ENCODE data around the gene TIMP4. TPM values are rescaled to one million over a fixed set of nuclear protein-coding genes. Genes with fewer than 3 reads are reported as not detected.

TIMP4 gene
- 1 to 10 TPM; 1.1 to 7.9 (median 5.1) TPM for total RNA-seq

- TF ChIP-seq, protein P1, sequence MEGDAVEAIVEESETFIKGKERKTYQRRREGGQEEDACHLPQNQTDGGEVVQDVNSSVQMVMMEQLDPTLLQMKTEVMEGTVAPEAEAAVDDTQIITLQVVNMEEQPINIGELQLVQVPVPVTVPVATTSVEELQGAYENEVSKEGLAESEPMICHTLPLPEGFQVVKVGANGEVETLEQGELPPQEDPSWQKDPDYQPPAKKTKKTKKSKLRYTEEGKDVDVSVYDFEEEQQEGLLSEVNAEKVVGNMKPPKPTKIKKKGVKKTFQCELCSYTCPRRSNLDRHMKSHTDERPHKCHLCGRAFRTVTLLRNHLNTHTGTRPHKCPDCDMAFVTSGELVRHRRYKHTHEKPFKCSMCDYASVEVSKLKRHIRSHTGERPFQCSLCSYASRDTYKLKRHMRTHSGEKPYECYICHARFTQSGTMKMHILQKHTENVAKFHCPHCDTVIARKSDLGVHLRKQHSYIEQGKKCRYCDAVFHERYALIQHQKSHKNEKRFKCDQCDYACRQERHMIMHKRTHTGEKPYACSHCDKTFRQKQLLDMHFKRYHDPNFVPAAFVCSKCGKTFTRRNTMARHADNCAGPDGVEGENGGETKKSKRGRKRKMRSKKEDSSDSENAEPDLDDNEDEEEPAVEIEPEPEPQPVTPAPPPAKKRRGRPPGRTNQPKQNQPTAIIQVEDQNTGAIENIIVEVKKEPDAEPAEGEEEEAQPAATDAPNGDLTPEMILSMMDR (IDR thresholded peaks at IDR 0.05) = no peak
- TF ChIP-seq POLR2AphosphoS5 (IDR thresholded peaks at IDR 0.05) = peak in 1 of 3 donors; percentile 25
- intact Hi-C loops (cut with DNase I; ENCODE audit: low total_unique reads) (no loop called here), in situ Hi-C loops (cut with MboI; ENCODE audit: low pct_ligation_motif_present in 1 of 4, low pct_unique_long_range_greater_than_20kb in 1 of 4, low sequenced_read_pairs in 3 of 4) (no loop called here)
- Histone ChIP-seq H3K27ac (peak within 1 kb of the TSS; percentile 57 to 73 (median 66)), H3K9me3 (no peaks in the 10 kb centered on the region), H3K27me3 (peaks cover 6% of the 10 kb centered on the region), H3K36me3 (no peaks in the 10 kb centered on the region), H3K4me1 (peaks cover 0 to 20% (median 12%) of the 10 kb centered on the region in 4 donors), H3K4me3 (peak within 1 kb of the TSS; percentile 1 to 54 (median 42))
- DNase-seq = peak; percentile 59
- WGBS, 2 donors (ENCODE audit: low coverage in 1 of 2) = 7 to 10% methylated on average over 2 to 32 of the region's 34 CpGs
Measured at GRCh38 chr3:12158387-12159226, at the start of gene TIMP4. TSS of gene TIMP4 (minus strand) at chr3:12158912. CDS start at chr3:12158840, 72 bp downstream.

DNA sequence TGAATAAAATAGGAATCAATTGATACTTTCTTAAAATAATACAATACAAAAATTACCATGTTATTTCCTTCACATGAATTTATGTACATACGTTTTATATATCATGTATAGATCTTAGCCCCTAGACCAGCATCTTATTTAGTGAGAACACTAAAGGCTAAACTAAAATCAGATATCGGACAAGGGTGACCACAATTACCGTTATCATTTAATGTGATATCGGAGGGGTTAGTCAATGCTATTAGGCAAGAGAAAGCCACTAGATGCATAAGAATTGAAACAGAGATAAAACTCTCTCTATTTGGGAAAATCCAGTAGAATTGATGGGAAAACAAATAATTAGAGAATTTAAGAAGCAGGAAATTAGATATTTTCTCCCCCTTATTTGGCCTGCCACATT, 46.5 kb upstream of the TIMP4 start:
- Histone ChIP-seq H3K4me3 (no peak overlapping the region), H3K36me3 (no peaks in the 10 kb centered on the region), H3K4me1 (no peaks in the 10 kb centered on the region), H3K27me3 (no peaks in the 10 kb centered on the region), H3K27ac (no peak overlapping the region), H3K9me3 (no peaks in the 10 kb centered on the region)
- DNase-seq = no peak
- intact Hi-C loops (cut with DNase I; ENCODE audit: low total_unique reads) (no loop called here), in situ Hi-C loops (cut with MboI; ENCODE audit: low pct_ligation_motif_present in 1 of 4, low pct_unique_long_range_greater_than_20kb in 1 of 4, low sequenced_read_pairs in 3 of 4) (no loop called here)
- 90 to 91% methylated on average over 4 of the region's 4 CpGs for WGBS, 2 donors (ENCODE audit: low coverage in 1 of 2)
- no peak for TF ChIP-seq EP300 (IDR thresholded peaks at IDR 0.05; ENCODE audit: low read depth)
- TF ChIP-seq POLR2A (IDR thresholded peaks at IDR 0.05) = no peak
- TF ChIP-seq, protein P1 (IDR thresholded peaks at IDR 0.05) = no peak
- TF ChIP-seq POLR2AphosphoS5 (IDR thresholded peaks at IDR 0.05) = no peak

DNA sequence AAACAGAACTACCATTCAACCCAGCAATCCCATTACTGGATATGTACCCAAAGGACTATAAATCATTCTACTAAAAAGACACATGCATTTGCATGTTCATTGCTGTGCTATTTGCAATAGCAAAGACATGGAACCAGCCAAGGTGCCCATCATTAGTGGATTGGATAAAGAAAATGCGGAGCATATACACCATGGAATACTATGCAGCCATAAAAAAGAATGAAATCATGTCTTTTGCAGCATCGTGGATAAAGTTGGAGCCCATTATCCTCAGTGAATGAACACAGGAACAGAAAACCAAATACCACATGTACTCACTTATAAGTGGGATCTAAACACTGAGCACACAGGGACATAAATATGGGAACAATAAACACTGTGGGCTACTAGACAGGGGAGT, 43.1 kb upstream of the TIMP4 start:
- WGBS, 2 donors (ENCODE audit: low coverage in 1 of 2) = 88% methylated on average over 2 of the region's 2 CpGs

GRCh38 chr3:12198301-12198700, 39.6 kb upstream of the TIMP4 start:
- no peak overlapping the region for H3K27ac ChIP-seq
- no peaks in the 10 kb centered on the region for H3K36me3 ChIP-seq
- in situ Hi-C loops (cut with MboI; ENCODE audit: low pct_ligation_motif_present in 1 of 4, low pct_unique_long_range_greater_than_20kb in 1 of 4, low sequenced_read_pairs in 3 of 4) = no loop called here
- WGBS, 2 donors (ENCODE audit: low coverage in 1 of 2) = 73 to 74% methylated on average over 5 of the region's 5 CpGs
- no peak for DNase-seq
- intact Hi-C loops (cut with DNase I; ENCODE audit: low total_unique reads) = no loop called here
- no peak overlapping the region for H3K4me3 ChIP-seq
- no peaks in the 10 kb centered on the region for H3K27me3 ChIP-seq
- TF ChIP-seq, protein P1 (IDR thresholded peaks at IDR 0.05) = no peak
- no peak for TF ChIP-seq EP300 (IDR thresholded peaks at IDR 0.05; ENCODE audit: low read depth)
- no peak for TF ChIP-seq POLR2A (IDR thresholded peaks at IDR 0.05)
- no peak for TF ChIP-seq POLR2AphosphoS5 (IDR thresholded peaks at IDR 0.05)
- no peaks in the 10 kb centered on the region for H3K9me3 ChIP-seq
- peaks cover 8 to 31% (median 22%) of the 10 kb centered on the region in 4 donors for H3K4me1 ChIP-seq

More for the DNA sequence above, 43.1 kb upstream of the TIMP4 start:
- Histone ChIP-seq H3K27me3 (no peaks in the 10 kb centered on the region), H3K36me3 (no peaks in the 10 kb centered on the region), H3K27ac (no peak overlapping the region), H3K4me1 (peaks cover 0 to 5% (median 2%) of the 10 kb centered on the region in 4 donors), H3K9me3 (no peaks in the 10 kb centered on the region), H3K4me3 (no peak overlapping the region)
- no peak for TF ChIP-seq POLR2AphosphoS5 (IDR thresholded peaks at IDR 0.05)
- TF ChIP-seq, protein P1 (IDR thresholded peaks at IDR 0.05) = no peak
- no peak for TF ChIP-seq POLR2A (IDR thresholded peaks at IDR 0.05)
- TF ChIP-seq EP300 (IDR thresholded peaks at IDR 0.05; ENCODE audit: low read depth) = no peak
- intact Hi-C loops (cut with DNase I; ENCODE audit: low total_unique reads) = no loop called here
- in situ Hi-C loops (cut with MboI; ENCODE audit: low pct_ligation_motif_present in 1 of 4, low pct_unique_long_range_greater_than_20kb in 1 of 4, low sequenced_read_pairs in 3 of 4) = no loop called here
- no peak for DNase-seq

Measured in transverse colon (tissue), 4 donors.